GM18858 (cell line): Measurements from ENCODE around the gene PGLYRP1.

Experiments used
- ATAC-seq: cut with Tn5 transposase; IDR thresholded peaks from one replicate; pipeline ENCODE4 v1.9.1; 2021; ENCODE audit not compliant: unreplicated experiment

PGLYRP1 gene

GRCh38 chr19:46006411-46006810 is 16.4 kb downstream of the PGLYRP1 start:
- no peak for ATAC-seq

- no peak for ATAC-seq
These were observed 20.1 kb downstream of the PGLYRP1 start for GRCh38 chr19:46002678-46003275.

- no peak for ATAC-seq
These were observed 22.2 kb downstream of the PGLYRP1 start for GRCh38 chr19:46000491-46001246.

- ATAC-seq, result no peak
These were observed 23.2 kb downstream of the PGLYRP1 start for GRCh38 chr19:45999653-46000121.

- no peak for ATAC-seq
These were observed 24.0 kb downstream of the PGLYRP1 start for GRCh38 chr19:45998834-45999233.

- ATAC-seq, result no peak
These were observed 25.9 kb downstream of the PGLYRP1 start for GRCh38 chr19:45996933-45997332.

- no peak for ATAC-seq
These were observed 27.0 kb downstream of the PGLYRP1 start for GRCh38 chr19:45995715-45996385.

GRCh38 chr19:45994998-45995714 is 27.7 kb downstream of the PGLYRP1 start, which contains the start of gene CCDC61:
Gene CCDC61, plus strand, starts transcription at chr19:45995467. Its CDS starts 7,552 bp downstream, at chr19:46003019.
- ATAC-seq, result peak; percentile 91

- ATAC-seq, result no peak
These were observed 28.3 kb downstream of the PGLYRP1 start for GRCh38 chr19:45994456-45994997.

- no peak for ATAC-seq
These were observed 32.6 kb downstream of the PGLYRP1 start for GRCh38 chr19:45990113-45990728.

GRCh38 chr19:45985321-45985720 is 37.5 kb downstream of the PGLYRP1 start:
- no peak for ATAC-seq

- no peak for ATAC-seq
These were observed 41.5 kb downstream of the PGLYRP1 start for GRCh38 chr19:45981350-45981749.

- ATAC-seq, result no peak
These were observed 44.7 kb downstream of the PGLYRP1 start for GRCh38 chr19:45978156-45978555.

- no peak for ATAC-seq
These were observed 46.7 kb downstream of the PGLYRP1 start for GRCh38 chr19:45976178-45976577.

- ATAC-seq, result no peak
These were observed 47.4 kb downstream of the PGLYRP1 start for GRCh38 chr19:45975306-45976070.

GRCh38 chr19:45973553-45974338 is 49.1 kb downstream of the PGLYRP1 start, which contains the start of gene NOVA2:
Gene NOVA2, minus strand, starts transcription at chr19:45973865. Its CDS starts 514 bp downstream, at chr19:45973351.
- no peak for ATAC-seq

GRCh38 chr19:45972947-45973540 is 49.8 kb downstream of the PGLYRP1 start:
- ATAC-seq, result no peak
